HG02943 (cell line): ENCODE results near the gene TADA2A.
"Not testable (repeated sequence)": the region's sequence is repeated elsewhere in the genome, so short reads cannot be mapped to it uniquely, and the experiment has no call there.

Source experiments
- ATAC-seq: cut with Tn5 transposase; IDR thresholded peaks from one replicate; pipeline ENCODE4 v1.9.1; 2021; ENCODE audit warnings: mild to moderate bottlenecking, low read depth, moderate library complexity; ENCODE audit not compliant: unreplicated experiment

The TADA2A gene

GRCh38 chr17:37393352-37393751, 13.3 kb upstream of the TADA2A start:
- no peak for ATAC-seq

GRCh38 chr17:37399265-37399803, 7.4 kb upstream of the TADA2A start:
- no peak for ATAC-seq

DNA sequence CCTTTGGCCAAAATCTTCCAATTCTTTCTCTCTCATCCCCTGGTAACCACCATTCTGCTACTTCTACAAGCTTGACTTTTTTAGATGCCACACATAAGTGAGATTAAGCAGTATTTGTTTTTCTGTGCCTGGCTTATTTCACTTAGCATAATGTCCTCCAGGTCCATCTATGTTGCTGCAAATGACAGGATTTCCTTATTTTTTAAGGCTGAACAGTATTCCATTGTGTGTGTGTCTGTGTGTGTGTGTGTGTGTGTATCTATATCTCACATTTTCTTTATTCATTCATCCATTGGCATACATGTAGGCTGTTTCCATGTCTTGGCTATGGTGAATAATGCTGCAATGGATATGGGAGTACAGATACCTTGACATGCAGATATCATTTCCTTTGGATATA, 6.2 kb upstream of the TADA2A start:
- ATAC-seq, result no peak

GRCh38 chr17:37405522-37405921, 1.2 kb upstream of the TADA2A start:
- not testable (repeated sequence) for ATAC-seq

DNA sequence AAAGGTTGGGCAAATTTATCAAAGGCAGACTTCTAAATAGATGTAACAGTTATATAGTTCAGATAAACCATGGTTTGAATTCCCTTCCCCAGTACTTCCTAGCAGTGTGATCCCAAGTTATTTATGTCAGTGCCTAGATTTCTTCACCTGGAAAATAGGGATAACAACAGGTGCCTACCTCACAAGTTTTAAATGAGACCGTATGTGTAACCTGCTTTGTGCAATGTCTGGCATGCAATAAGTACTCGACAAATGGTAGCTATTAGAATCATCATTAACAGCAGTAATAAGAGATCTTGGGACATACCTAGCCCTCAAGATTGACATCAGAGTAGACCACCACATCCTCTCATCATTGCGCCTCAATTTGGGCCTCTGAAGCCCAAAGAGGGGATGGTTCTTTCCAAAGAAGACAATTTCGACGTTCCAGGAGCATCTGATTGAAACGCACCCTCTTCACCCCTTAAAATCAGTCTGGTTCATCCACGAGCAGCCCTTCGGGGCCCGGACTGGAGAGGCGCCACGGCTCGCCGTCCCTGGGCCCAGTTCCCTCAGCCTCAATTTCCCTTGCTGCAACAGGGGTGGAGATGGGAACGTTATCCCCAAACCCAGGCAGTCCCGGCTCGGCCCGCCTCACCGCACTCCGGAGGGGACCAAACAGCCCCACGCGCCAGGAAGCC, 591 bp upstream of the TADA2A start:
- ATAC-seq, result peak; percentile 38

DNA sequence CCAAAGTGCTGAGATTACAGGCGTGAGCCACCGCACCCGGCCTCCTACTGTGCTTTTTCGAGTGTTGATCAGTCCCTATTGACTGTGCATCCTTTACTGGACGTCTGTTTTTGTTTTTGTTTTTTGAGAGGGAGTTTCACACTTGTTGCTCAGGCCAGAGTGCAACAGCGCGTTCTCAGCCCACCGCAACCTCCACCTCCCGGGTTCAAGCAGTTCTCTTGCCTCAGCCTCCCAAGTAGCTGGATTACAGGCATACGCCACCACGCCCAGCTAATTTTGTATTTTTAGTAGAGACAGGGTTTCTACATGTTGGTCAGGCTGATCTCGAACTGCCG, 1.4 kb downstream of the TADA2A start:
- not testable (repeated sequence) for ATAC-seq

DNA sequence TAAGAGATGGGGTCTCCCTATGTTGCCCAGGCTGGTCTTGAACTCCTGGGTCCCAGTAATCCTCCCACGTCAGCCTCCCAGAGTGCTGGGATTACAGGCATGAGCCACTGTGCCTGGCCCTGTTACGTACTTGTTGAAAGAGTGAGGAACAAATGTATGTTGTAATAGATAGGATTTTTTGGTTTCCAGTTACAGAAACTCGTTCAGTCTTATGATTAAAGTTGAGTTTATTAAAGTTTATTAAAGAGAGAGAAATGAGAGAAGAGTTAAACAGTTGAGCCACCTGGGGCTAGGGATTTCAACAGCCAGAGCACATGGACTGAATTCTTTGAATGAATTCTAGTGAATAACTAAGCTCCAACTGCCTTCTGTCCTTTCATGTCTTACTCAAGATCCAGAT, 3.7 kb downstream of the TADA2A start:
- no peak for ATAC-seq

GRCh38 chr17:37413875-37414519, 7.3 kb downstream of the TADA2A start:
- ATAC-seq, result no peak

GRCh38 chr17:37417852-37418251, 11.2 kb downstream of the TADA2A start:
- no peak for ATAC-seq

GRCh38 chr17:37422971-37423625, 16.4 kb downstream of the TADA2A start:
- ATAC-seq, result no peak

DNA sequence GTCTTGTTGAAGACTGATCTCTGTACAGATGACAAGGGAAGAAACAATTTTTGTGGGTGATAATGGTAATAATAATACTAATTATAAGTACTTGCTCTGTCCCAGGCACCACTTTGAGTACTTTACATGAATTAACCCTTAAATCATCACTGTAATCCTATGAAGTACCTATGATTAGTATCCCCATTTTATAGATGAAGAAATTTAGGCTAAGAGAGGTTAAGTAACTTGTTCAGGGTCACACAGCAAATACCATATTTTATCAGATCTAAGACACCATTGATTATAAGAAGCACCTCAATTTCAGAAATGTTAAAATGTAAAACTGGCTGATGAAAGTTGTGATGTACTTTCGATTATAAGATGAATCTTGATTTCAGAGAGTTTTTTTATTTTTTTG, 18.6 kb downstream of the TADA2A start:
- ATAC-seq, result no peak

DNA sequence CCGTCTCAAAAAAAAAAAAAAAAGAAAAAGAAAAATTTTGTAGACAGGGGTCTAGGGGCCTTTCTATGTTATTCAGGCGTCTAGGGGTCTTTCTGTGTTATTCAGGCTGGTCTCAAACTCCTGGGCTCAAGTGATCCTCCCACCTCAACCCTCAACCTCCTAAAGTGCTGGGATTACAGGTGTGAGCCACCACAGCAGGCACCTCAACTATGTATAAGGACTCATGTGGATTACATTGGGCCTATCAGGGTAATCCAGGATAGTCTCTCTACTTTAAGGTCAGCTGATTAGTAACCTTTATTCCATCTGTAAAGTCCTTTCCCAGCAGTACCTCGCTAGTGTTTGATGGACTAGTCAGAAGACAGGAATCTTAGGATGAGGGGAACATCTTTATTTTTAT, 22.4 kb downstream of the TADA2A start:
- ATAC-seq, result no peak

DNA sequence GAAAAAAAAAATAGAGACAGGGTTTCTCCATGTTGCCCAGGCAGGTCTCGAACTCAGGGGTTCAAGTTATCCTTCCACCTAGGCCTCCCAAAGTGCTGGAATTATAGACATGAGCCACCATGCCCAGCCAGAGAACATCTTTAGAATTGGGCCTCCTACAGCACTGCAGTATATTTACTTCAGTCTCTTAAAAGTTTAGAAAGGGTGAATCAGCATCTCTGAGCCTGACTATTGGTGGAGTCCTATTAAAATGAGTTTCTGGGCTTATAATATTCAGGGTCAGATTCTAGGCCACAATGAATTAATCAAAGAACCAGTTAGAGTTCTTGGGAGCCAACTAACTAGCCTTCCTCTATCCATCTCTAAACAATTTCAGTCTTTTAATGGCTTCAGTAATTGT, 22.8 kb downstream of the TADA2A start:
- ATAC-seq, result no peak

- ATAC-seq, result no peak
These were observed 23.5 kb downstream of the TADA2A start for GRCh38 chr17:37430051-37430627.

- ATAC-seq, result no peak
These were observed 26.0 kb downstream of the TADA2A start for GRCh38 chr17:37432671-37433070.

- ATAC-seq, result no peak
These were observed 31.5 kb downstream of the TADA2A start for GRCh38 chr17:37438141-37438540.

- no peak for ATAC-seq
These were observed 33.7 kb downstream of the TADA2A start for GRCh38 chr17:37440424-37440823.

GRCh38 chr17:37441369-37442014, 34.8 kb downstream of the TADA2A start:
- not testable (repeated sequence) for ATAC-seq

DNA sequence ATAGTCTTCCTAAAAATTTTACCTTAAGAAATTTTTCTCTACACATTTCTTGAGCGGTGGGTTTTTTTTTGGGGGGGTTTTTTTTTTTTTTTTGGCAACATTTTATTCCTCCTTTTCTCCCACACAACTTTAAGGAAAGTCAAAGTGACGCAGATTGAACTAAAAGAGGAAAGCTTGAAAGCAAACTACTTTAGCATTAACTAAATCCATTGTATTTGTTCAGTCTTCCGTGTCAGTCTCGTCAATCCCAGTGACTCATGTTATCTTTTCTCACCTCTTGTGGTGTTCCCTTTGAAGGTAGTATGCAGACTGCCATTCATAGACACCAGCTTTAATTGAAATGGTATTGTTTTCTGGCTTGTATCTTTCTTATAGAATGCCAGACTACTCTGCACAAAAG, 39.3 kb downstream of the TADA2A start:
- ATAC-seq, result no peak

DNA sequence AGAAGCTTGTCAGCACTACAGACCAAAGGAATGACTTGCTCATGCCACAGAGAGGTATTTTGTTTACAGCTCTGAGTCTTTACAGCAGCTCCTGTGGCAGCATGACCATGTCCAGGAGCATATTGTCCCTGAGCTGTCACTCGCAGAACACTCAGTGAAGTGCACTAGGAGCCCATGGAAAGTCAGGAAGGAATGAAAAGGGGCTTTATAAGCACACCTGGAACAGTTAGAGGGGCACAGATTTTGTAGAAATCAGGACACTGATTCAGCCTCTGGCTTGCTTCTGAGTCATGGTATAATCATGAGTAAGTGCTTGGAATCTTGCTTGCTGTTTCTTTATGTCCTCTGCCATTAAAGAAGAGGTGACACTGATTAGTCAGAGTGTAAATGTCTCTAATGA, 41.0 kb downstream of the TADA2A start:
- no peak for ATAC-seq

DNA sequence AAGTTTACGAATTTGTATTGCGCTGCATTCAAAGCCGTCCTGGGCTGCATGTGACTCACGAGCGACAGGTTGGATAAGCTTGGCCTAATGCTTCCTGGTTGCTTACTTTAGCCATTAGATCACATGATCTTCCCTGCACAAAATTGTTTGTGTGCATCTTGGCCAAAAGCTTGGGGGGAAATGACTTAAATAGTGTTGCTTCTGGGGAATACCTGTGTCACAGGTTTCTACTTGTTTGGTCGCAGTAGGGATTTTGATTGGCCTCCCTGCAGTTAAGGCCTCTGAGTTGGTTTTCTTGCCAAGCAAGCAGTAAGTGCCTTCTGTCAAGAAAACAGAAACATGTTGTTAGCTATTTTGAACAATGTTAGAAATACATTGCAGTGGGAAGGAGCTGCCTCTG, 43.4 kb downstream of the TADA2A start:
- ATAC-seq, result no peak
